Neural cell (in vitro differentiated cells): ENCODE measurements around the gene PLPP3. TPM values are rescaled to one million over a fixed set of nuclear protein-coding genes. Genes with fewer than 3 reads are reported as not detected.

Source experiments
- H2AFZ ChIP-seq: fragments of 200-600, 300-800 bp; sonication (generic), shearing (Covaris generic); 2 replicates; pipeline ENCODE4 v1.6.0; 2014; ENCODE audit warnings: low read depth, mild to moderate bottlenecking, antibody characterized with exemption, low read length, moderate library complexity
- H3F3A ChIP-seq: fragments of 200-600 bp; shearing (Covaris generic); 2 replicates; pipeline ENCODE4 v1.6.1; 2016; ENCODE audit warnings: mild to moderate bottlenecking, moderate library complexity, mixed read lengths, antibody characterized with exemption, low read length; ENCODE audit not compliant: insufficient read depth, poor library complexity, severe bottlenecking
- H3K27ac ChIP-seq: fragments of 200-600, 300-800 bp; sonication (generic), shearing (Covaris generic); 2 replicates; pipeline ENCODE4 v1.5.1; 2014; ENCODE audit warnings: mild to moderate bottlenecking, low read length, moderate library complexity
- H3K27me3 ChIP-seq: fragments of 300-800, 200-600 bp; sonication (generic), shearing (Covaris generic); 2 replicates; pipeline ENCODE4 v1.6.0; 2014; ENCODE audit warnings: mild to moderate bottlenecking, low read depth, low read length, moderate library complexity; ENCODE audit not compliant: insufficient read depth
- H3K36me3 ChIP-seq: fragments of 300-800, 200-600 bp; sonication (generic), shearing (Covaris generic); 2 replicates; pipeline ENCODE4 v1.5.1; 2014; ENCODE audit warnings: mild to moderate bottlenecking, antibody characterized with exemption, low read length, moderate library complexity; ENCODE audit not compliant: insufficient read depth
- H3K4me2 ChIP-seq: fragments of 300-800, 200-600 bp; sonication (generic), shearing (Covaris generic); 2 replicates; pipeline ENCODE4 v1.6.0; 2014; ENCODE audit warnings: mild to moderate bottlenecking, low read length
- H3K4me3 ChIP-seq: fragments of 300-800, 200-600 bp; sonication (generic), shearing (Covaris generic); 2 replicates; pipeline ENCODE4 v1.5.1; 2014; ENCODE audit warnings: mild to moderate bottlenecking, low read length, moderate library complexity
- H3K79me2 ChIP-seq: fragments of 200-600 bp; shearing (Covaris generic); replicated peaks from 2 replicates; pipeline ENCODE4 v1.6.0; 2014; ENCODE audit warnings: mild to moderate bottlenecking, low read length, moderate library complexity; ENCODE audit not compliant: insufficient read depth
- H3K9ac ChIP-seq: fragments of 300-800, 200-600 bp; sonication (generic), shearing (Covaris generic); 2 replicates; pipeline ENCODE4 v1.6.1; 2016; ENCODE audit warnings: mild to moderate bottlenecking, low read length, mixed read lengths
- H3K9me2 ChIP-seq: fragments of 200-600 bp; shearing (Covaris generic); 2 replicates; pipeline ENCODE4 v1.6.1; 2016; ENCODE audit warnings: mild to moderate bottlenecking, low read length, mixed read lengths; ENCODE audit not compliant: insufficient read depth
- H3K9me3 ChIP-seq: fragments of 200-600, 300-800 bp; sonication (generic), shearing (Covaris generic); 2 replicates; pipeline ENCODE4 v1.6.1; 2016; ENCODE audit warnings: mild to moderate bottlenecking, mixed run types, low read length, moderate library complexity, mixed read lengths
- H4K20me1 ChIP-seq: fragments of 200-600 bp; shearing (Covaris generic); 2 replicates; pipeline ENCODE4 v1.6.1; 2016; ENCODE audit warnings: mild to moderate bottlenecking, mixed run types; ENCODE audit not compliant: insufficient read depth
- CTCF ChIP-seq: fragments of 450-650 bp; IDR thresholded peaks from 2 replicates; pipeline ENCODE4 v1.5.1; 2014; ENCODE audit warnings: antibody characterized with exemption, mild to moderate bottlenecking, moderate library complexity; ENCODE audit not compliant: poor library complexity, severe bottlenecking
- EP300 ChIP-seq: fragments of 450-650 bp; conservative IDR thresholded peaks from 2 replicates; pipeline ENCODE4 v1.6.1; 2014; ENCODE audit warnings: antibody characterized with exemption, mild to moderate bottlenecking, moderate library complexity; ENCODE audit not compliant: poor library complexity, severe bottlenecking
- EZH2 ChIP-seq: fragments of 200-600, 300-800 bp; shearing (Covaris generic), sonication (generic); IDR thresholded peaks from 2 replicates; pipeline ENCODE4 v1.6.1; 2014; ENCODE audit warnings: antibody characterized with exemption, low read length, borderline replicate concordance, mild to moderate bottlenecking; ENCODE audit not compliant: insufficient read depth, poor library complexity, severe bottlenecking
- MXI1 ChIP-seq: fragments of 450-650 bp; conservative IDR thresholded peaks from 2 replicates; pipeline ENCODE4 v1.6.1; 2014; ENCODE audit warnings: antibody characterized with exemption, mild to moderate bottlenecking; ENCODE audit not compliant: poor library complexity, severe bottlenecking
- POLR2AphosphoS5 ChIP-seq: IDR thresholded peaks from 2 replicates; pipeline ENCODE4 v1.6.1; 2012
- RAD21 ChIP-seq: fragments of 450-650 bp; conservative IDR thresholded peaks from 2 replicates; pipeline ENCODE4 v1.6.1; 2014; ENCODE audit warnings: antibody characterized with exemption, mild to moderate bottlenecking, moderate library complexity
- SMC3 ChIP-seq: fragments of 450-650 bp; conservative IDR thresholded peaks from 2 replicates; pipeline ENCODE4 v1.6.1; 2014; ENCODE audit warnings: antibody characterized with exemption, mild to moderate bottlenecking, moderate library complexity; ENCODE audit not compliant: poor library complexity
- TAF1 ChIP-seq: IDR thresholded peaks from 2 replicates; pipeline ENCODE4 v1.6.1; 2012; ENCODE audit warnings: low read depth
- polyA plus RNA-seq: library from polyadenylated mRNA; depleted of rRNA; stranded (reverse); fragments of >200 nt; gene quantifications from 2 replicates; pipeline ENCODE4 v1.2.3, GENCODE V29; 2014
- TF ChIP-seq, protein P1 (sequence below): IDR thresholded peaks from 2 replicates; pipeline ENCODE4 v1.6.1; 2012; ENCODE audit warnings: borderline replicate concordance

PLPP3 gene
- polyA plus RNA-seq, 1 donor from 2014 or later, result 2.1 TPM

- Histone ChIP-seq H3K27me3 (no peaks in the 10 kb centered on the region), H3K79me2 (peaks cover 3% of the 10 kb centered on the region), H3K36me3 (no peaks in the 10 kb centered on the region), H4K20me1 (no peaks in the 10 kb centered on the region), H3F3A (no peaks in the 10 kb centered on the region), H2AFZ (no peak overlapping the region), H3K4me2 (no peak overlapping the region), H3K9ac (no peak overlapping the region), H3K9me2 (no peaks in the 10 kb centered on the region), H3K4me3 (no peak overlapping the region), H3K27ac (no peak overlapping the region), H3K9me3 (no peaks in the 10 kb centered on the region)
- no peak for TF ChIP-seq EZH2
- TF ChIP-seq MXI1, result no peak
- no peak for TF ChIP-seq EP300
- no peak for TF ChIP-seq SMC3
- TF ChIP-seq POLR2AphosphoS5, result no peak
- no peak for TF ChIP-seq CTCF
- no peak for TF ChIP-seq TAF1
- no peak for TF ChIP-seq RAD21
- TF ChIP-seq, protein P1, sequence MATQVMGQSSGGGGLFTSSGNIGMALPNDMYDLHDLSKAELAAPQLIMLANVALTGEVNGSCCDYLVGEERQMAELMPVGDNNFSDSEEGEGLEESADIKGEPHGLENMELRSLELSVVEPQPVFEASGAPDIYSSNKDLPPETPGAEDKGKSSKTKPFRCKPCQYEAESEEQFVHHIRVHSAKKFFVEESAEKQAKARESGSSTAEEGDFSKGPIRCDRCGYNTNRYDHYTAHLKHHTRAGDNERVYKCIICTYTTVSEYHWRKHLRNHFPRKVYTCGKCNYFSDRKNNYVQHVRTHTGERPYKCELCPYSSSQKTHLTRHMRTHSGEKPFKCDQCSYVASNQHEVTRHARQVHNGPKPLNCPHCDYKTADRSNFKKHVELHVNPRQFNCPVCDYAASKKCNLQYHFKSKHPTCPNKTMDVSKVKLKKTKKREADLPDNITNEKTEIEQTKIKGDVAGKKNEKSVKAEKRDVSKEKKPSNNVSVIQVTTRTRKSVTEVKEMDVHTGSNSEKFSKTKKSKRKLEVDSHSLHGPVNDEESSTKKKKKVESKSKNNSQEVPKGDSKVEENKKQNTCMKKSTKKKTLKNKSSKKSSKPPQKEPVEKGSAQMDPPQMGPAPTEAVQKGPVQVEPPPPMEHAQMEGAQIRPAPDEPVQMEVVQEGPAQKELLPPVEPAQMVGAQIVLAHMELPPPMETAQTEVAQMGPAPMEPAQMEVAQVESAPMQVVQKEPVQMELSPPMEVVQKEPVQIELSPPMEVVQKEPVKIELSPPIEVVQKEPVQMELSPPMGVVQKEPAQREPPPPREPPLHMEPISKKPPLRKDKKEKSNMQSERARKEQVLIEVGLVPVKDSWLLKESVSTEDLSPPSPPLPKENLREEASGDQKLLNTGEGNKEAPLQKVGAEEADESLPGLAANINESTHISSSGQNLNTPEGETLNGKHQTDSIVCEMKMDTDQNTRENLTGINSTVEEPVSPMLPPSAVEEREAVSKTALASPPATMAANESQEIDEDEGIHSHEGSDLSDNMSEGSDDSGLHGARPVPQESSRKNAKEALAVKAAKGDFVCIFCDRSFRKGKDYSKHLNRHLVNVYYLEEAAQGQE, result no peak
Observed at GRCh38 chr1:56552349-56552748, 27.0 kb downstream of the PLPP3 start.

- Histone ChIP-seq H3K4me2 (no peak overlapping the region), H3K27ac (no peak overlapping the region)
Observed at GRCh38 chr1:56551691-56552090, 27.7 kb downstream of the PLPP3 start.

More at GRCh38 chr1:56551691-56552090, 27.7 kb downstream of the PLPP3 start:
- H3K9me3 ChIP-seq, result no peaks in the 10 kb centered on the region
- peaks cover 5% of the 10 kb centered on the region for H3K79me2 ChIP-seq
- no peaks in the 10 kb centered on the region for H3F3A ChIP-seq
- TF ChIP-seq POLR2AphosphoS5, result no peak
- no peak for TF ChIP-seq EP300
- no peak for TF ChIP-seq EZH2
- no peak for TF ChIP-seq MXI1
- TF ChIP-seq CTCF, result no peak
- no peak for TF ChIP-seq TAF1
- TF ChIP-seq SMC3, result no peak
- H2AFZ ChIP-seq, result no peak overlapping the region
- no peaks in the 10 kb centered on the region for H3K9me2 ChIP-seq
- H3K9ac ChIP-seq, result no peak overlapping the region
- H3K27me3 ChIP-seq, result no peaks in the 10 kb centered on the region
- H4K20me1 ChIP-seq, result no peaks in the 10 kb centered on the region
- H3K4me3 ChIP-seq, result no peak overlapping the region
- no peaks in the 10 kb centered on the region for H3K36me3 ChIP-seq
